H1 (cell line): ENCODE results near the gene CT45A2. TPM values are rescaled to one million over a fixed set of nuclear protein-coding genes. Genes with fewer than 3 reads are reported as not detected.
"Not testable (repeated sequence)": the region's sequence is repeated elsewhere in the genome, so short reads cannot be mapped to it uniquely, and the experiment has no call there.

Experiments used
- CTCF ChIA-PET: fragments of 300-600 bp; sonication (Branson Sonifier 250); formaldehyde crosslinking; loops from one replicate; lab custom pipeline; 2021; ENCODE audit not compliant: partially characterized antibody; lab: Charles Lee
- POLR2A ChIA-PET: fragments of 300-600 bp; sonication (Branson Sonifier 250); formaldehyde crosslinking; loops from one replicate; lab custom pipeline; 2021; ENCODE audit warnings: inconsistent platforms; ENCODE audit not compliant: partially characterized antibody; lab: Charles Lee
- DNase-seq, 2 experiments: peaks; one replicate each; pipeline versions ENCODE4 v3.0.0 to v3.0.0-alpha.2; 2010 to 2022; ENCODE audit warnings: low spot score in 2 of 2, low read depth in 1 of 2, mixed read lengths in 1 of 2
- FAIRE-seq: peaks from 2 replicates; lab custom pipeline; 2011; peaks lifted over from hg19 to GRCh38; lab: Jason Lieb, UNC
- H2AFZ ChIP-seq: 2 replicates; pipeline ENCODE4 v1.8.1; 2012; ENCODE audit warnings: low read length, inconsistent platforms
- H2AK5ac ChIP-seq: 2 replicates; pipeline ENCODE4 v1.6.1; 2013; ENCODE audit warnings: low read depth, low read length
- H2BK120ac ChIP-seq: replicated peaks from 2 replicates; pipeline ENCODE3; 2013; ENCODE audit warnings: low read depth, low read length, inconsistent platforms
- H2BK12ac ChIP-seq: 2 replicates; pipeline ENCODE4 v1.6.1; 2013; ENCODE audit warnings: low read depth, low read length
- H2BK15ac ChIP-seq: 2 replicates; pipeline ENCODE4 v1.6.1; 2013; ENCODE audit warnings: low read length
- H2BK20ac ChIP-seq: 2 replicates; pipeline ENCODE4 v1.6.1; 2013; ENCODE audit warnings: low read length
- H2BK5ac ChIP-seq: 2 replicates; pipeline ENCODE4 v1.6.1; 2013; ENCODE audit warnings: low read depth, low read length
- H3K14ac ChIP-seq: 2 replicates; pipeline ENCODE4 v1.6.1; 2013; ENCODE audit warnings: inconsistent platforms; ENCODE audit not compliant: insufficient read length
- H3K18ac ChIP-seq: 2 replicates; pipeline ENCODE4 v1.6.1; 2013; ENCODE audit warnings: low read length; ENCODE audit errors: extremely low read depth
- H3K23ac ChIP-seq: 2 replicates; pipeline ENCODE4 v1.6.1; 2013; ENCODE audit warnings: inconsistent platforms; ENCODE audit not compliant: insufficient read length
- H3K23me2 ChIP-seq: 2 replicates; pipeline ENCODE4 v1.6.1; 2013; ENCODE audit warnings: low read depth, low read length
- H3K27ac ChIP-seq: 2 replicates; pipeline ENCODE4 v1.6.1; 2011; ENCODE audit warnings: low read depth, low read length, inconsistent platforms
- H3K27me3 ChIP-seq, 4 experiments: replicated peaks in 1 of 4; 1 replicate in 1 of 4; 2 replicates in 3 of 4; pipeline versions ENCODE4 v1.6.1 to v1.8.1; 2011 to 2013; ENCODE audit warnings: low read length in 3 of 4, mild to moderate bottlenecking in 3 of 4, inconsistent platforms in 2 of 4, mixed read lengths in 2 of 4, moderate library complexity in 1 of 4; ENCODE audit not compliant: control insufficient read depth in 3 of 4, insufficient read depth in 3 of 4; ENCODE audit errors: extremely low read depth in 1 of 4
- H3K36me3 ChIP-seq, 4 experiments: 2 replicates each; pipeline versions ENCODE4 v1.6.1 to v1.8.1; 2011 to 2013; ENCODE audit warnings: mild to moderate bottlenecking in 4 of 4, low read length in 3 of 4, moderate library complexity in 2 of 4, control low read depth in 1 of 4, inconsistent platforms in 1 of 4; ENCODE audit not compliant: insufficient read depth in 4 of 4, control insufficient read depth in 2 of 4
- H3K4ac ChIP-seq: replicated peaks from 2 replicates; pipeline ENCODE3; 2013; ENCODE audit warnings: low read length, low read depth, mixed read lengths, inconsistent platforms; ENCODE audit not compliant: insufficient read length
- H3K4me1 ChIP-seq, 4 experiments: replicated peaks in 1 of 4; 1 replicate in 1 of 4; 2 replicates in 3 of 4; pipeline versions ENCODE4 v1.6.1 to v1.8.1; 2011 to 2013; ENCODE audit warnings: low read length in 3 of 4, inconsistent platforms in 2 of 4, mixed read lengths in 1 of 4; ENCODE audit not compliant: insufficient read depth in 4 of 4, control insufficient read depth in 3 of 4
- H3K4me2 ChIP-seq, 2 experiments: 2 replicates each; pipeline versions ENCODE4 v1.6.1 to v1.8.1; 2011 to 2013; ENCODE audit warnings: low read depth in 2 of 2, low read length in 2 of 2, control low read depth in 1 of 2, inconsistent platforms in 1 of 2, mild to moderate bottlenecking in 1 of 2; ENCODE audit not compliant: insufficient read depth in 1 of 2
- H3K4me3 ChIP-seq, 4 experiments: fragments of 200-600, 300-600 bp in 1 of 4; sonication (generic), shearing (Covaris generic), sonication (Bioruptor Twin) in 1 of 4; 2 replicates each; pipeline versions ENCODE4 v1.5.1 to v1.8.1; 2011 to 2016; ENCODE audit warnings: low read length in 4 of 4, low read depth in 3 of 4, control low read depth in 2 of 4, inconsistent platforms in 2 of 4, mild to moderate bottlenecking in 2 of 4, mixed read lengths in 1 of 4, moderate library complexity in 1 of 4; ENCODE audit not compliant: insufficient read depth in 2 of 4; ENCODE audit errors: extremely low read depth in 1 of 4
- H3K56ac ChIP-seq: replicated peaks from 2 replicates; pipeline ENCODE3; 2013; ENCODE audit warnings: low read depth, mild to moderate bottlenecking, mixed read lengths, low read length, inconsistent platforms; ENCODE audit not compliant: insufficient read length
- H3K79me1 ChIP-seq: 2 replicates; pipeline ENCODE4 v1.6.1; 2013; ENCODE audit warnings: low read depth, low read length, control low read depth
- H3K79me2 ChIP-seq, 2 experiments: 2 replicates each; pipeline versions ENCODE4 v1.6.1 to v1.8.1; 2012 to 2013; ENCODE audit warnings: low read length in 2 of 2, mild to moderate bottlenecking in 2 of 2, inconsistent platforms in 1 of 2; ENCODE audit not compliant: insufficient read depth in 2 of 2, control insufficient read depth in 1 of 2
- H3K9ac ChIP-seq, 4 experiments: replicated peaks in 1 of 4; 1 replicate in 1 of 4; 2 replicates in 3 of 4; pipeline versions ENCODE4 v1.6.1 to v1.8.1; 2011 to 2013; ENCODE audit warnings: low read depth in 3 of 4, low read length in 3 of 4, control low read depth in 2 of 4, mild to moderate bottlenecking in 2 of 4, moderate library complexity in 2 of 4, inconsistent platforms in 1 of 4; ENCODE audit errors: extremely low read depth in 1 of 4
- H3K9me3 ChIP-seq, 2 experiments: 2 replicates each; pipeline versions ENCODE4 v1.6.1 to v1.8.1; 2012 to 2013; ENCODE audit warnings: mild to moderate bottlenecking in 2 of 2, moderate library complexity in 2 of 2, control low read depth in 1 of 2, inconsistent platforms in 1 of 2, low read depth in 1 of 2, low read length in 1 of 2, mixed read lengths in 1 of 2; ENCODE audit not compliant: insufficient read depth in 2 of 2
- H4K20me1 ChIP-seq, 2 experiments: replicated peaks in 1 of 2; 2 replicates each; pipeline versions ENCODE3 to v1.8.1; 2011 to 2013; ENCODE audit warnings: inconsistent platforms in 2 of 2, low read length in 2 of 2, mild to moderate bottlenecking in 1 of 2; ENCODE audit not compliant: insufficient read depth in 2 of 2, control insufficient read depth in 1 of 2
- H4K5ac ChIP-seq: 2 replicates; pipeline ENCODE4 v1.6.1; 2013; ENCODE audit warnings: low read length, low read depth, mixed read lengths, inconsistent platforms; ENCODE audit not compliant: insufficient read length
- H4K8ac ChIP-seq: 2 replicates; pipeline ENCODE4 v1.8.0; 2013; ENCODE audit warnings: mild to moderate bottlenecking, moderate library complexity, low read length, inconsistent platforms; ENCODE audit not compliant: insufficient read depth; ENCODE audit errors: extremely low read depth
- H4K91ac ChIP-seq: replicated peaks from 2 replicates; pipeline ENCODE3; 2013; ENCODE audit warnings: low read length, mixed read lengths, inconsistent platforms; ENCODE audit not compliant: insufficient read length
- WGBS, 2 experiments: shearing (Covaris generic) in 1 of 2; methylation state at CpG; one replicate each; pipeline versions ENCODE4 v1.1.6 to v1.1.7; 2013 to 2015; ENCODE audit warnings: low lambda C conversion rate in 2 of 2, mixed read lengths in 2 of 2, inconsistent platforms in 1 of 2, low coverage in 1 of 2, missing lambda C conversion rate in 1 of 2; ENCODE audit not compliant: insufficient replicate concordance in 2 of 2, insufficient coverage in 1 of 2, insufficient read length in 1 of 2; ENCODE audit errors: extremely low coverage in 1 of 2, missing lambda C conversion rate in 1 of 2; 5-methylcytosine and 5-hydroxymethylcytosine counted together
- polyA plus RNA-seq, 7 experiments: library from polyadenylated mRNA; depleted of rRNA in 3 of 7; stranded (reverse) in 5 of 7; unstranded in 2 of 7; fragments of >200 nt in 5 of 7; fragments of 200-250 nt in 2 of 7; gene quantifications; 1 replicate in 5 of 7; 2 replicates in 1 of 7; 4 replicates in 1 of 7; pipeline versions ENCODE4 v1.2.1 to v1.2.3, GENCODE V29; 2011 to 2013; ENCODE audit warnings: missing spikeins in 2 of 7, mixed read lengths in 2 of 7
- total RNA-seq: library from RNA; stranded (reverse); fragmentation: NEBNext Ultra II Directional; extraction: Animal tissue kit (Norgen Biotek cat#: 25700); gene quantifications from 2 replicates; pipeline ENCODE4 v1.2.1, GENCODE V29; 2021

CT45A2 gene
- total and polyA plus RNA-seq, 2 of the 8 experiments (the other 6 are each of a cell fraction or from before 2014, with no cell fraction given) = not detected

- CTCF ChIA-PET = not testable (repeated sequence)
Measured at GRCh38 chrX:135785403-135785802, 34.4 kb downstream of the CT45A2 start, which contains the start of gene CT45A5. Gene CT45A5, minus strand, starts transcription at chrX:135785503. Its CDS starts 3,774 bp downstream, at chrX:135781729.

GRCh38 chrX:135768091-135768490 lies 51.7 kb downstream of the CT45A2 start, which contains the start of gene CT45A3:
Gene CT45A3, minus strand, starts transcription at chrX:135768191. Its CDS starts 3,747 bp downstream, at chrX:135764444.
- H2BK120ac ChIP-seq, H3K4me1 ChIP-seq, H2AFZ ChIP-seq, H3K79me2 ChIP-seq, FAIRE-seq, DNase-seq, H3K9ac ChIP-seq, H3K56ac ChIP-seq, H4K20me1 ChIP-seq, H3K27ac ChIP-seq, H3K4me2 ChIP-seq, H3K14ac ChIP-seq, H2BK20ac ChIP-seq, H4K8ac ChIP-seq, H3K9me3 ChIP-seq, H3K79me1 ChIP-seq, CTCF ChIA-PET, POLR2A ChIA-PET, H3K4ac ChIP-seq, H3K4me3 ChIP-seq, H3K18ac ChIP-seq, H3K23me2 ChIP-seq, H2BK5ac ChIP-seq, H3K27me3 ChIP-seq, H3K23ac ChIP-seq, H3K36me3 ChIP-seq, H2BK15ac ChIP-seq, H2BK12ac ChIP-seq, H2AK5ac ChIP-seq, H4K5ac ChIP-seq, H4K91ac ChIP-seq: not testable (repeated sequence)
- WGBS, 2 experiments = no CpG with 5 or more reads among the region's 17 CpGs

More at GRCh38 chrX:135785403-135785802, 34.4 kb downstream of the CT45A2 start, which contains the start of gene CT45A5:
- H3K9me3 ChIP-seq, H4K5ac ChIP-seq, H3K79me1 ChIP-seq, H3K27ac ChIP-seq, H3K23me2 ChIP-seq, DNase-seq, H2AK5ac ChIP-seq, H2BK120ac ChIP-seq, H3K79me2 ChIP-seq, H3K56ac ChIP-seq, H3K4me2 ChIP-seq, H3K23ac ChIP-seq, H2BK12ac ChIP-seq, H4K8ac ChIP-seq, H3K27me3 ChIP-seq, H2BK5ac ChIP-seq, H3K4ac ChIP-seq, FAIRE-seq, H3K4me1 ChIP-seq, H4K20me1 ChIP-seq, H3K9ac ChIP-seq, H3K36me3 ChIP-seq, H4K91ac ChIP-seq, H2BK15ac ChIP-seq, POLR2A ChIA-PET, H2BK20ac ChIP-seq, H3K14ac ChIP-seq, H2AFZ ChIP-seq, H3K18ac ChIP-seq, H3K4me3 ChIP-seq: not testable (repeated sequence)
- no CpG with 5 or more reads among the region's 16 CpGs for WGBS, 2 experiments
